GM21526 (cell line): ENCODE measurements around the gene LMO1.

Experiments used
- ATAC-seq: cut with Tn5 transposase; IDR thresholded peaks from one replicate; pipeline ENCODE4 v1.9.1; 2021; ENCODE audit warnings: moderate library complexity; ENCODE audit not compliant: unreplicated experiment, low FRiP score

LMO1 gene

GRCh38 chr11:8177136-8177535 is 86.5 kb downstream of the LMO1 start:
- ATAC-seq, result no peak
